Smooth muscle cell (in vitro differentiated cells): ENCODE measurements around the gene TNRC6B. TPM values are rescaled to one million over a fixed set of nuclear protein-coding genes. Genes with fewer than 3 reads are reported as not detected.

Experiments used
- DNase-seq: peaks from one replicate; lab custom pipeline; 2025; ENCODE audit not compliant: unreplicated experiment; lab: John Stamatoyannopoulos, UW
- H2AFZ ChIP-seq: fragments of 200-600 bp; sonication (generic); 2 replicates; pipeline ENCODE4 v1.6.0; 2016; ENCODE audit warnings: antibody characterized with exemption, low read depth, mild to moderate bottlenecking
- H3F3A ChIP-seq: fragments of 200-600 bp; sonication (generic); 2 replicates; pipeline ENCODE4 v1.6.0; 2017; ENCODE audit warnings: antibody characterized with exemption, low read depth
- H3K27ac ChIP-seq: fragments of 200-600 bp; sonication (generic); 2 replicates; pipeline ENCODE4 v1.5.1; 2016; ENCODE audit warnings: low read depth, mild to moderate bottlenecking
- H3K27me3 ChIP-seq: fragments of 200-600 bp; sonication (generic); 2 replicates; pipeline ENCODE4 v1.6.1; 2016; ENCODE audit warnings: low read depth, mild to moderate bottlenecking
- H3K36me3 ChIP-seq: fragments of 200-600 bp; sonication (generic); 2 replicates; pipeline ENCODE4 v1.5.1; 2016; ENCODE audit warnings: low read depth
- H3K4me1 ChIP-seq: fragments of 200-600 bp; sonication (generic); 2 replicates; pipeline ENCODE4 v1.5.1; 2016; ENCODE audit warnings: low read depth
- H3K4me2 ChIP-seq: fragments of 200-600 bp; sonication (generic); 2 replicates; pipeline ENCODE4 v1.6.0; 2016; ENCODE audit warnings: mild to moderate bottlenecking
- H3K4me3 ChIP-seq: fragments of 200-600 bp; sonication (generic); 2 replicates; pipeline ENCODE4 v1.5.1; 2016; ENCODE audit warnings: mild to moderate bottlenecking
- H3K79me2 ChIP-seq: fragments of 200-600 bp; sonication (generic); 2 replicates; pipeline ENCODE4 v1.6.0; 2016; ENCODE audit warnings: low read depth, mild to moderate bottlenecking
- H3K9ac ChIP-seq: fragments of 200-600 bp; sonication (generic); 2 replicates; pipeline ENCODE4 v1.6.0; 2016; ENCODE audit warnings: low read depth
- H3K9me3 ChIP-seq: fragments of 200-600 bp; sonication (generic); replicated peaks from 2 replicates; pipeline ENCODE4 v1.5.1; 2016; ENCODE audit warnings: low read depth
- H4K20me1 ChIP-seq: fragments of 200-600 bp; sonication (generic); 2 replicates; pipeline ENCODE4 v1.6.0; 2016; ENCODE audit warnings: low read depth
- CTCF ChIP-seq: fragments of 200-600 bp; sonication (generic); IDR thresholded peaks from 2 replicates; pipeline ENCODE4 v1.5.1; 2017; ENCODE audit warnings: borderline replicate concordance, mild to moderate bottlenecking, antibody characterized with exemption; ENCODE audit not compliant: insufficient read depth, poor library complexity, severe bottlenecking
- WGBS: methylation state at CpG from one replicate; pipeline ENCODE4 v1.1.7; 2016; ENCODE audit warnings: low lambda C conversion rate; 5-methylcytosine and 5-hydroxymethylcytosine counted together
- polyA plus RNA-seq: library from polyadenylated mRNA; unstranded; fragments of >200 nt; fragmentation: Nextera tagmentation; extraction: Ambion mirVana; gene quantifications from 2 replicates; pipeline ENCODE4 v1.2.1, GENCODE V29; 2016
- total RNA-seq: library from RNA; depleted of rRNA; stranded (reverse); fragments of >200 nt; gene quantifications from 2 replicates; pipeline ENCODE4 v1.2.3, GENCODE V29; 2014

TNRC6B gene
- total and polyA plus RNA-seq, 2 experiments from 2014 or later = 21.5 to 44.4 TPM

GRCh38 chr22:40328546-40329456 is 151.1 kb downstream of the TNRC6B start:
- Histone ChIP-seq H3K36me3 (no peaks in the 10 kb centered on the region), H3K4me3 (no peak overlapping the region), H3K4me1 (peaks cover 31% of the 10 kb centered on the region), H3K79me2 (no peaks in the 10 kb centered on the region), H4K20me1 (peaks cover 5% of the 10 kb centered on the region), H3F3A (peaks cover 7% of the 10 kb centered on the region), H3K27ac (no peak overlapping the region), H3K9ac (no peak overlapping the region), H3K4me2 (no peak overlapping the region), H3K27me3 (no peaks in the 10 kb centered on the region), H2AFZ (no peak overlapping the region), H3K9me3 (no peaks in the 10 kb centered on the region)
- no peak for TF ChIP-seq CTCF
- DNase-seq = no peak
- 95% methylated on average over 9 of the region's 9 CpGs for WGBS

- Histone ChIP-seq H3K4me3 (no peak overlapping the region), H3F3A (peaks cover 7% of the 10 kb centered on the region), H3K79me2 (no peaks in the 10 kb centered on the region), H4K20me1 (peaks cover 5% of the 10 kb centered on the region), H3K4me2 (no peak overlapping the region), H3K9me3 (no peaks in the 10 kb centered on the region), H2AFZ (no peak overlapping the region), H3K36me3 (no peaks in the 10 kb centered on the region), H3K27ac (no peak overlapping the region), H3K9ac (no peak overlapping the region), H3K27me3 (no peaks in the 10 kb centered on the region), H3K4me1 (peaks cover 31% of the 10 kb centered on the region)
- no peak for DNase-seq
- TF ChIP-seq CTCF = no peak
- WGBS = 99% methylated on average over 9 of the region's 9 CpGs
These were observed 151.7 kb downstream of the TNRC6B start for GRCh38 chr22:40329466-40329865.

- no peaks in the 10 kb centered on the region for H3K27me3 ChIP-seq
- H3F3A ChIP-seq = peaks cover 7% of the 10 kb centered on the region
- no peak for TF ChIP-seq CTCF
- H3K79me2 ChIP-seq = no peaks in the 10 kb centered on the region
- no peak overlapping the region for H3K4me3 ChIP-seq
- no peak overlapping the region for H3K27ac ChIP-seq
- no peaks in the 10 kb centered on the region for H3K9me3 ChIP-seq
- no peak overlapping the region for H3K9ac ChIP-seq
- H2AFZ ChIP-seq = no peak overlapping the region
- H3K4me1 ChIP-seq = peaks cover 28% of the 10 kb centered on the region
- WGBS = 99% methylated on average over 4 of the region's 4 CpGs
- DNase-seq = no peak
- no peaks in the 10 kb centered on the region for H3K36me3 ChIP-seq
- H4K20me1 ChIP-seq = peaks cover 5% of the 10 kb centered on the region
- no peak overlapping the region for H3K4me2 ChIP-seq
These were observed 152.4 kb downstream of the TNRC6B start for GRCh38 chr22:40330086-40330485.

GRCh38 chr22:40330615-40331014 is 152.9 kb downstream of the TNRC6B start:
- no peaks in the 10 kb centered on the region for H3K27me3 ChIP-seq
- H3K27ac ChIP-seq = no peak overlapping the region
- H3F3A ChIP-seq = peaks cover 7% of the 10 kb centered on the region
- TF ChIP-seq CTCF = no peak
- no peak for DNase-seq
- no peak overlapping the region for H3K9ac ChIP-seq
- H3K4me1 ChIP-seq = peaks cover 27% of the 10 kb centered on the region
- peaks cover 5% of the 10 kb centered on the region for H4K20me1 ChIP-seq
- no peak overlapping the region for H3K4me3 ChIP-seq
- 89% methylated on average over 10 of the region's 10 CpGs for WGBS
- H2AFZ ChIP-seq = no peak overlapping the region
- no peaks in the 10 kb centered on the region for H3K9me3 ChIP-seq
- H3K36me3 ChIP-seq = no peaks in the 10 kb centered on the region
- H3K4me2 ChIP-seq = no peak overlapping the region
- no peaks in the 10 kb centered on the region for H3K79me2 ChIP-seq
